LNCaP clone FGC (cell line): ENCODE results near the gene TNNI2.

Experiments used
- DNase-seq: peaks from one replicate; pipeline ENCODE4 v3.0.0-alpha.2; 2011; ENCODE audit warnings: low read depth
- H3K4me3 ChIP-seq: 2 replicates; pipeline ENCODE4 v1.5.1; 2011; ENCODE audit warnings: mild to moderate bottlenecking, low read depth, low read length, control low read depth
- TF ChIP-seq, protein P1 (sequence below): IDR thresholded peaks from 2 replicates; pipeline ENCODE4 v1.5.1; 2012; ENCODE audit warnings: mild to moderate bottlenecking; ENCODE audit not compliant: control insufficient read depth, insufficient read depth; ENCODE audit errors: extremely low read depth

The TNNI2 gene

DNA sequence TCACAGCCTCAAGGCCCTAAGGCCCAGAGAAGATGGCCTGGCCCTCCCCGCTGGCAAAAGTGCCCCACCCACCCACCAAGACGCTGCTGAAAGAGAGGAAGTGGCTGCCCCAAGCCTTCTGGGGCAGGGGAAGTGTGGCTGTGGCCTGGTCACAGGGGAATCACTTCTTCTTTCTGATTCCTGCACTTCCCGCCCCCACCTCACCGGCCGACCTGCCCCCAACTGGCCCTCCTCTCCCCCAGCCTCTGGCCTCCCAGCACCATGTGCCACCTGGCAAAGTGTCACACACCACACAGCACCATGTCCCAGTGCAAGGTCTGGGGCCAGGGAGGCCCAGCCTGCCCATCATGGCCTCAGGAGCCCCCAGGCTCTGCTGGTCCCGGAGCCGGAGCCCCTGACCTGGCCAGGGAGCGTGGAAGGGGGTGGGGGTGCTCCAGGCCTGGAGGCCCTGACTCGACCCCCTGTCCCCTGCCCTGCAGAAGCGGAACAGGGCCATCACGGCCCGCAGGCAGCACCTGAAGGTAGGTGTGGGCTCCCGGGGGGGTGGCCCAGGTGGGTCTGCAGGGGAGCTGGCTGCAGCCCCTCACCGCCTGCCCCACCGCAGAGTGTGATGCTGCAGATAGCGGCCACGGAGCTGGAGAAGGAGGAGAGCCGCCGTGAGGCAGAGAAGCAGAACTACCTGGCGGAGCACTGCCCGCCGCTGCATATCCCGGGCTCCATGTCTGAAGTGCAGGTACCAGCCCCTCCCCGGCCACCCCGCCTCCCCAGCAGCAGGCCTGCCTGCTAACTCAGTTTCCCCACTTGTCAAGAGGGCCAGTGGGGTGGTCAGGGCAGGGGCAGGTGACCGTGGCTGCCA lies 1.4 kb downstream of the TNNI2 start:
- H3K4me3 ChIP-seq = no peak overlapping the region
- TF ChIP-seq, protein P1, sequence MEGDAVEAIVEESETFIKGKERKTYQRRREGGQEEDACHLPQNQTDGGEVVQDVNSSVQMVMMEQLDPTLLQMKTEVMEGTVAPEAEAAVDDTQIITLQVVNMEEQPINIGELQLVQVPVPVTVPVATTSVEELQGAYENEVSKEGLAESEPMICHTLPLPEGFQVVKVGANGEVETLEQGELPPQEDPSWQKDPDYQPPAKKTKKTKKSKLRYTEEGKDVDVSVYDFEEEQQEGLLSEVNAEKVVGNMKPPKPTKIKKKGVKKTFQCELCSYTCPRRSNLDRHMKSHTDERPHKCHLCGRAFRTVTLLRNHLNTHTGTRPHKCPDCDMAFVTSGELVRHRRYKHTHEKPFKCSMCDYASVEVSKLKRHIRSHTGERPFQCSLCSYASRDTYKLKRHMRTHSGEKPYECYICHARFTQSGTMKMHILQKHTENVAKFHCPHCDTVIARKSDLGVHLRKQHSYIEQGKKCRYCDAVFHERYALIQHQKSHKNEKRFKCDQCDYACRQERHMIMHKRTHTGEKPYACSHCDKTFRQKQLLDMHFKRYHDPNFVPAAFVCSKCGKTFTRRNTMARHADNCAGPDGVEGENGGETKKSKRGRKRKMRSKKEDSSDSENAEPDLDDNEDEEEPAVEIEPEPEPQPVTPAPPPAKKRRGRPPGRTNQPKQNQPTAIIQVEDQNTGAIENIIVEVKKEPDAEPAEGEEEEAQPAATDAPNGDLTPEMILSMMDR = no peak
- no peak for DNase-seq

DNA sequence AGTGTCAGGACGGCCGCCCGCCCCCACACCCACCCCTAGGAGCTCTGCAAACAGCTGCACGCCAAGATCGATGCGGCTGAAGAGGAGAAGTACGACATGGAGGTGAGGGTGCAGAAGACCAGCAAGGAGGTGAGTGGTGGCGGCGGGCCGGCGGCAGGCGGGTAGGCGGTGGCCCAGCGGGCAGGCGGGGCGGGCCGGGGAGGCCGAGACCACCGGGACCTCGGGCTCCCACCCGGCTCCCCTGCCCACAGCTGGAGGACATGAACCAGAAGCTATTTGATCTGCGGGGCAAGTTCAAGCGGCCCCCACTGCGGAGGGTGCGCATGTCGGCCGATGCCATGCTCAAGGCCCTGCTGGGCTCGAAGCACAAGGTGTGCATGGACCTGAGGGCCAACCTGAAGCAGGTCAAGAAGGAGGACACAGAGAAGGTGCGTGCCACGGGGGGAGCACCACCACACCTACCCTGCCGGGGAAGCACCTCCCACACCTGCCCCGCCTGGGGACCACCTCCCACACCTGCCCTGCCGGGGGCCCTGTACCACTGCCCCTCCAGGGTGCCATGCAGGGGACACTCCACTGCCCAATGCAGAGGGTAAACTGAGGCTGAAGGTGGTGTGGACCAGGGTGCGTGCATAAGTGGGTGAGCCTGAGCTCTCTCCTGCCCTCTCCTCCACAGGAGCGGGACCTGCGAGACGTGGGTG lies 2.1 kb downstream of the TNNI2 start:
- no peak overlapping the region for H3K4me3 ChIP-seq
- TF ChIP-seq, protein P1 = no peak
- DNase-seq = no peak

DNA sequence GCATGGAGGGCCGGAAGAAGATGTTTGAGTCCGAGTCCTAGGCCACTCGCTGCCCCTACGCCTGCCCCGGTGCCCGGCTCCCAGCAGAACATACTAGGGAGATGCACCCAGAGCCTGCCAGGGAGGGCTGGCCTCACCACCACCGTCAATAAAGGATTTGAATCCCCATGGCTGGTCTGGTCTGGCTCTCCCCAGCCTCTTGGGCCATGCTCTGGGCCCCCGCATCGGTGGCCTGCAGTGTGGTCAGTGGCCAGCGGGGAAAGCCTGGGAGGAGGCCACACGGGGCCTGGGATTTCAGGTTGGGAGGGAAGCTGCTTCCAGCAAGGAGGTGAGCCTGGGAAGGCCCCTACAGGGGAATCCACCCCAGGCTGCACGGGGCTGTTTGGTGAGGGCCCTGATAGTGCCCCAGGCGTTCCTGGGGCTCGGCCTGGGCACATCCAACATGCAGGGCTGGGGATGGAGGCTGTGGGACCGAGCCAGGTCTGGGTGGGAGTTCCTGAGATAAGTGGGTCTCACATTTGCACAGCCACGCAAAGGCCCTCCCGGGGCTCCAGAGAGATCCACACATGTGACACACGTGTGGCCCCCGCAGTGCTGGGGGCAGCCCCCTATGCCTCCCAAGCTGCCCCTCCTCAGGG lies 2.8 kb downstream of the TNNI2 start:
- DNase-seq = no peak
- TF ChIP-seq, protein P1 = no peak
- H3K4me3 ChIP-seq = no peak overlapping the region

DNA sequence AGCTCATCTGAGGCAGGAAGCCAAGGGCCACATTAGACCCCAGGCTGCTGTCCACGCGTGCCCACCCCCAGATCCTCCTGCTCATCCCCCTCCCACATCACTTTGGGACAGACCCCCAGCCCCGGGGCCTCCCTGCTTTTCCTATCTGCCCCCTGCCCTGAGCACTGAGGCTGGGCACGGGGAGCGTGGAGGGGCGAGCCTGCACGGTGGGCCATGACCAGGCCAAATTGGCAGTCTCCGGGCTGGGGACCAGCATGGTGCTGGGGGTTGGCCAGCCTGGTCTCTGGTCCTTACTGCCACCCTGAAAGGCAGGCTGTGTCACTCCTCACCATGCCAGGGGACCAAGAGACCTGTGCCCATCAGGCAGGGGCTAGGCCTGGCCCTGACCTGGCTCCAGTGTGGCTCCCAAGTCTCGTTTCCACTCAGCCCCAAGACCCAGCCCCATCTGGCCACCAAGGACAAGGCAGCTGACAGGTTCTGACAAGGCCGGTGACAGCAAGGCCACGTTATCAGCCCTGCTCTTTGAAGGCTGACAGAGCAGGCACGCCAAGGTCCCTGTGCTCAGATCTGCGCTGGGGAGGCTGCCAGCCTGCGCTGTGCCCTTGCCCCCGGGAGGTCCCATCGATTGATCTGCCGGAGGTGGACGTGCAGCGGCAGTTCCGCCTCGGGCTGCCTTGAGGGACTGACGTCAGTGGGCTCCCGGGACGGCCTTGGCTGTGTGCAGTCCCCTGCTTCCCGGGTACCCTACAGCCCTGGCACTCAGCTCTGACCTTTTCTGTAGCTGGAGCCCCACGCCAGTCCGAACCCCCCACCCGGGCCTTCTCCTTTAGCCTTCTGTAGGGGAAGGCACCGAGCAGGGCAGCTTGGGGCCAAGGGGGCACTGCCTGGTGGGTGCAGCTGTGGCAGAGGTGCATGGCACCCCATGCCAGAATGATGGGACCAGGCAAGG lies 3.6 kb downstream of the TNNI2 start:
- TF ChIP-seq, protein P1 = no peak
- no peak for DNase-seq
- no peak overlapping the region for H3K4me3 ChIP-seq

DNA sequence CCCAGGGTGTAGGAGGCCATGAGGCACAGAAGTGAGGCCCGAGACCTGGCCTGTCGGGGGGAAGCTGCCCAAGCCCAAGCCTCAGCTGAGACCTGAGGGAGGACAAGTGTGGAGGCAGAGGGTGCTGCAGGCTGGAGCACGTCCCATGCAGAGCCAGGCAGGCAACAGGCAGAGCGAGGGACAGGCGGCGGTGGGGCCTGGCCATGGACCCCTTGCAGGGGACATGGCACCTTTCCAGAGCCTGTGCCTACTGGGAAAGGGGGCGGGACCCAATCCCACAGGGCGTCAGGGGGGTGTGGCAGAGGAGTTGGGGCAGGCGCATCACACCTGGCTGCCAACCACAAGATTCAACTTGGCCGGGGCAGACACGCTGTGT lies 4.3 kb downstream of the TNNI2 start:
- TF ChIP-seq, protein P1 = no peak
- no peak for DNase-seq

DNA sequence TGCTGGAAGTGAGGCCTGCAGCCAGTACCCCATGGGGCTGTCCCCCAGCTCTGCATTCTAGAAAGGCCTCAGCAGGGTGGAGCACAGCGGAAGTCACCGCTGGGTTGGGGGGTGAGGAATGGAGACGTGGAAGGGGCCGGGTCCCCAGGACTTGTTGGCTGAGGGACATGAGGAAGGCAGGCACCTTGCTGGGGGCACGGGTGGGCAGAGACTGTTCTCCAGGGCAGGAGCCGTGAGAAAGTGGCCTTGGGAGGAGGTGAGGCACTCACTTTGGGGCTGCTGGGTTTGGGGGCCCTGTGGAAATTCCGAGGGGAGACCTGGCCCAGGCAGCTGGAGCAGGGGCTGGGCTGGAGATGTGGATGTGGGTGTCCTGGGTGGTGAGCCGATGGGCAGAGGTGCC lies 5.0 kb downstream of the TNNI2 start:
- H3K4me3 ChIP-seq = no peak overlapping the region
- TF ChIP-seq, protein P1 = no peak
- DNase-seq = no peak

More for the DNA sequence above, 4.3 kb downstream of the TNNI2 start:
- H3K4me3 ChIP-seq = no peak overlapping the region
